K562 (cell line): Measurements from ENCODE around the gene TLCD1. TPM values are rescaled to one million over a fixed set of nuclear protein-coding genes. Genes with fewer than 3 reads are reported as not detected.

Source experiments
- ATAC-seq: fragments of 200-7000 bp; cut with Tn5 transposase; 3 replicates; pipeline ENCODE4 v1.9.1; 2020; ENCODE audit warnings: moderate library complexity
- BruUV-seq: library from RNA; stranded (reverse); fragments of 400-500 nt; replicated peaks from 2 replicates; lab custom pipeline; 2021; lab: Mats Ljungman, UMichigan
- CTCF ChIA-PET: fragments of 300-600 bp; formaldehyde crosslinking; extraction: SDS; loops from one replicate; lab custom pipeline; 2021; ENCODE audit warnings: low intra/inter-chr PET ratio; lab: Yijun Ruan, JAX
- POLR2A ChIA-PET: fragments of 300-600, 350-650 bp; sonication (Branson Sonifier 250); formaldehyde crosslinking; extraction: SDS; loops from one replicate; lab custom pipeline; 2021; ENCODE audit warnings: antibody characterized with exemption, inconsistent platforms; lab: Yijun Ruan, JAX
- DNase-seq, 4 experiments: peaks; one replicate each; pipeline versions ENCODE4 v3.0.0 to v3.0.0-alpha.2; 2011 to 2018; ENCODE audit warnings: low spot score in 3 of 4, mixed read lengths in 3 of 4; ENCODE audit errors: extremely low read depth in 1 of 4
- FAIRE-seq: peaks from 2 replicates; lab custom pipeline; 2011; peaks lifted over from hg19 to GRCh38; lab: Jason Lieb, UNC
- H2AFZ ChIP-seq: 2 replicates; pipeline ENCODE4 v1.6.0; 2011; ENCODE audit warnings: low read depth, low read length, control low read depth, inconsistent platforms
- H3K27ac ChIP-seq: fragments of 200-600 bp; 3 replicates; pipeline ENCODE4 v1.8.0; 2011; ENCODE audit warnings: low read depth, mild to moderate bottlenecking, control low read depth, inconsistent platforms, low read length, moderate library complexity, mixed read lengths; ENCODE audit errors: extremely low read depth
- H3K27me3 ChIP-seq, 2 experiments: fragments of 300-600 bp in 1 of 2; 2 replicates in 1 of 2; 3 replicates in 1 of 2; pipeline versions ENCODE4 v1.6.0 to v1.8.0; 2011; ENCODE audit warnings: inconsistent platforms in 2 of 2, low read length in 2 of 2, mild to moderate bottlenecking in 1 of 2, mixed read lengths in 1 of 2, moderate library complexity in 1 of 2; ENCODE audit not compliant: control insufficient read depth in 2 of 2, insufficient read depth in 2 of 2
- H3K36me3 ChIP-seq: fragments of 300-600 bp; 3 replicates; pipeline ENCODE4 v1.8.0; 2011; ENCODE audit warnings: mild to moderate bottlenecking, low read length, inconsistent platforms; ENCODE audit not compliant: control insufficient read depth, insufficient read depth
- H3K4me1 ChIP-seq, 2 experiments: fragments of 200-600 bp in 1 of 2; replicated peaks in 1 of 2; 2 replicates in 1 of 2; 3 replicates in 1 of 2; pipeline versions ENCODE4 v1.5.1 to v1.8.0; 2011; ENCODE audit warnings: inconsistent platforms in 2 of 2, low read length in 2 of 2, mild to moderate bottlenecking in 1 of 2, mixed read lengths in 1 of 2, moderate library complexity in 1 of 2; ENCODE audit not compliant: control insufficient read depth in 2 of 2, insufficient read depth in 2 of 2
- H3K4me2 ChIP-seq: 2 replicates; pipeline ENCODE4 v1.6.1; 2011; ENCODE audit warnings: low read length, control low read depth, inconsistent platforms, mixed read lengths; ENCODE audit not compliant: insufficient read depth
- H3K4me3 ChIP-seq: fragments of 200-600 bp; sonication (generic), shearing (Covaris generic); 2 replicates; pipeline ENCODE4 v1.5.1; 2016; ENCODE audit warnings: control low read depth, inconsistent platforms
- H3K79me2 ChIP-seq: fragments of 200-600 bp; 3 replicates; pipeline ENCODE4 v1.8.0; 2011; ENCODE audit warnings: low read length, inconsistent platforms; ENCODE audit not compliant: control insufficient read depth, insufficient read depth
- H3K9ac ChIP-seq, 2 experiments: 2 replicates each; pipeline versions ENCODE4 v1.6.0 to v1.6.1; 2011; ENCODE audit warnings: low read depth in 2 of 2, low read length in 2 of 2, control low read depth in 1 of 2, inconsistent platforms in 1 of 2, mild to moderate bottlenecking in 1 of 2, mixed read lengths in 1 of 2; ENCODE audit not compliant: insufficient read depth in 1 of 2
- H3K9me1 ChIP-seq: one replicate; pipeline ENCODE4 v1.6.0; 2011; ENCODE audit warnings: inconsistent platforms, mild to moderate bottlenecking, low read length, moderate library complexity; ENCODE audit not compliant: control insufficient read depth, insufficient read depth
- H3K9me3 ChIP-seq: replicated peaks from 2 replicates; pipeline ENCODE4 v1.5.1; 2011; ENCODE audit warnings: low read depth, low read length, inconsistent platforms; ENCODE audit not compliant: control insufficient read depth, insufficient read depth
- H4K20me1 ChIP-seq: replicated peaks from 2 replicates; pipeline ENCODE4 v1.6.1; 2011; ENCODE audit warnings: low read length, inconsistent platforms, mixed read lengths; ENCODE audit not compliant: control insufficient read depth, insufficient read depth
- E2F8 ChIP-seq: fragments of 450-650 bp; IDR thresholded peaks from 2 replicates; pipeline ENCODE4 v1.7.1; 2018; ENCODE audit warnings: mild to moderate bottlenecking, low read depth; ENCODE audit not compliant: partially characterized antibody
- IRF1 ChIP-seq: sonication (generic); formaldehyde crosslinking; IDR thresholded peaks from 2 replicates; pipeline ENCODE4 v1.8.0; 2022; ENCODE audit warnings: missing genetic modification reagents, mild to moderate bottlenecking, borderline replicate concordance
- LCOR ChIP-seq: sonication (generic); formaldehyde crosslinking; IDR thresholded peaks from 2 replicates; pipeline ENCODE4 v1.8.0; 2022; ENCODE audit warnings: mild to moderate bottlenecking, missing genetic modification reagents
- MITF ChIP-seq: IDR thresholded peaks from 2 replicates; pipeline ENCODE4 v1.6.1; 2014; ENCODE audit warnings: antibody characterized with exemption
- NELFE ChIP-seq: IDR thresholded peaks from 2 replicates; pipeline ENCODE4 v1.6.1; 2011; ENCODE audit warnings: mild to moderate bottlenecking; ENCODE audit not compliant: insufficient read depth, insufficient read length
- PREB ChIP-seq: sonication (generic); formaldehyde crosslinking; IDR thresholded peaks from 2 replicates; pipeline ENCODE4 v1.8.1; 2023; ENCODE audit warnings: mild to moderate bottlenecking, missing genetic modification reagents
- RBM15 ChIP-seq: fragments of 200-400 bp; formaldehyde crosslinking; IDR thresholded peaks from 2 replicates; pipeline ENCODE4 v1.6.1; 2018; ENCODE audit warnings: mild to moderate bottlenecking, low read length, moderate library complexity; ENCODE audit not compliant: insufficient read depth
- U2AF2 ChIP-seq: fragments of 200-400 bp; formaldehyde crosslinking; optimal IDR thresholded peaks from 2 replicates; pipeline ENCODE3; 2017; ENCODE audit warnings: low read depth, mild to moderate bottlenecking, low read length
- ZBTB26 ChIP-seq: fragments of 450-650 bp; formaldehyde crosslinking; IDR thresholded peaks from 2 replicates; pipeline ENCODE4 v1.4.0; 2022; ENCODE audit warnings: missing genetic modification characterization
- ZBTB7A ChIP-seq: IDR thresholded peaks from 2 replicates; pipeline ENCODE4 v1.6.1; 2011; ENCODE audit warnings: low read depth, mild to moderate bottlenecking, low read length, moderate library complexity, borderline replicate concordance; ENCODE audit not compliant: control insufficient read depth
- ZNF134 ChIP-seq: fragments of 250-450 bp; sonication (Bioruptor Pico); conservative IDR thresholded peaks from 2 replicates; pipeline ENCODE4 v1.4.0; 2020
- ZNF785 ChIP-seq: fragments of 250-450 bp; sonication (Bioruptor Pico); IDR thresholded peaks from 2 replicates; pipeline ENCODE4 v1.4.0; 2020; ENCODE audit warnings: mild to moderate bottlenecking
- WGBS: fragments of 100-300 bp; shearing (Covaris generic); methylation state at CpG from one replicate; pipeline ENCODE4 v1.1.6; 2016; ENCODE audit warnings: low coverage, mixed read lengths; ENCODE audit not compliant: insufficient coverage; ENCODE audit errors: missing lambda C conversion rate; 5-methylcytosine and 5-hydroxymethylcytosine counted together
- in situ Hi-C: fragments of 300-500 bp; cut with MboI; formaldehyde crosslinking; loops from 4 replicates; pipeline ENCODE4 v1.15.0; 2018; ENCODE audit warnings: inconsistent platforms, mixed read lengths
- intact Hi-C: fragments of 100-400 bp; cut with micrococcal nuclease; formaldehyde crosslinking; loops from 2 replicates; pipeline ENCODE4 v1.14.2; 2022
- polyA plus RNA-seq, 8 experiments: library from polyadenylated mRNA; depleted of rRNA in 4 of 8; stranded (reverse) in 5 of 8; unstranded in 3 of 8; fragments of >200 nt; fragmentation: Nextera tagmentation in 2 of 8; fragmentation: Illumina TruSeq in 1 of 8; extraction: Ambion mirVana in 2 of 8; extraction: Trizol in 1 of 8; gene quantifications; 2 replicates each; pipeline versions ENCODE4 v1.2.1 to v1.2.3, GENCODE V29; 2011 to 2014; ENCODE audit warnings: inconsistent platforms in 1 of 8, missing spikeins in 1 of 8
- total RNA-seq, 7 experiments: library from RNA; depleted of rRNA in 6 of 7; stranded (reverse); fragments of >200 nt in 6 of 7; fragmentation: Illumina TruSeq in 2 of 7; extraction: Trizol in 2 of 7; gene quantifications; 2 replicates each; pipeline versions ENCODE4 v1.2.1 to v1.2.3, GENCODE V29; 2011 to 2021; ENCODE audit warnings: low replicate concordance in 1 of 7

Gene TLCD1
- total and polyA plus RNA-seq, 9 of the 15 experiments (the other 6 are each of a cell fraction or from before 2014, with no cell fraction given): 6.8 to 37.7 (median 21.7) TPM

GRCh38 chr17:28726627-28727491 lies 826 bp upstream of the TLCD1 start:
- peaks cover 32% of the 10 kb centered on the region for H4K20me1 ChIP-seq
- CTCF ChIA-PET: interaction anchor here (1.1 to 3.9 kb wide), 8 partner anchors 17 to 226 kb away, joined by 3 to 117 read pairs (median 12); partner anchors contain the start of genes DHRS13 and TRAF4
- peak overlapping the region; percentile 83 for H3K4me3 ChIP-seq
- POLR2A ChIA-PET: interaction anchor here (0.6 to 11.1 kb wide), 44 partner anchors 8 to 567 kb away, joined by 3 to 367 read pairs (median 4); partner anchors contain the start of genes DHRS13, ERAL1, NUFIP2 and PHF12
- BruUV-seq: no TSS peak
- in situ Hi-C loops (no loop called here), intact Hi-C loops (loop anchor here (1.0 to 10.0 kb wide), 10 partner anchors 16 to 388 kb away; partner anchors contain the start of genes DHRS13 and SPAG5)
- H2AFZ ChIP-seq: peak overlapping the region; percentile 95
- H3K9me3 ChIP-seq: no peaks in the 10 kb centered on the region
- H3K79me2 ChIP-seq: peaks cover 52% of the 10 kb centered on the region
- H3K9me1 ChIP-seq: no peaks in the 10 kb centered on the region
- WGBS: under 1% methylated on average over 52 of the region's 57 CpGs
- peak overlapping the region; percentile 94 to 97 for H3K9ac ChIP-seq
- H3K36me3 ChIP-seq: peaks cover 38% of the 10 kb centered on the region
- ATAC-seq: peak; percentile 58
- DNase-seq: peak; percentile 75 to 99 (median 84)
- H3K4me1 ChIP-seq: peaks cover 47 to 64% of the 10 kb centered on the region in 2 experiments
- H3K27ac ChIP-seq: peak overlapping the region; percentile 97
- FAIRE-seq: peak; percentile 90
- peak overlapping the region; percentile 100 for H3K4me2 ChIP-seq
- H3K27me3 ChIP-seq: no peaks in the 10 kb centered on the region
- no peak for TF ChIP-seq RBM15
- no peak for TF ChIP-seq U2AF2
- peak; percentile 82; the same call in 1 of the 2 replicates for TF ChIP-seq ZBTB7A
- TF ChIP-seq MITF: no peak
- no peak for TF ChIP-seq ZBTB26
- no peak for TF ChIP-seq ZNF134 (CRISPR knock-in tag)
- TF ChIP-seq IRF1: no peak
- no peak for TF ChIP-seq ZNF785
- 0 out of 2 replicates have a peak, but pooled peaks have one; percentile 26 for TF ChIP-seq PREB (CRISPR knock-in tag)
- TF ChIP-seq E2F8: peak; percentile 75
- TF ChIP-seq NELFE: no peak
- peak; percentile 96 for TF ChIP-seq LCOR (CRISPR knock-in tag)
